NCI-H2107 treated with DMSO at 0.1 percent for 48 hours (cell line): ENCODE data around the gene STYK1.
"Not testable (repeated sequence)": the region's sequence is repeated elsewhere in the genome, so short reads cannot be mapped to it uniquely, and the experiment has no call there.

Source experiments
- DNase-seq: peaks from one replicate; lab custom pipeline; 2025; ENCODE audit not compliant: unreplicated experiment; lab: John Stamatoyannopoulos, UW

The STYK1 gene

DNA sequence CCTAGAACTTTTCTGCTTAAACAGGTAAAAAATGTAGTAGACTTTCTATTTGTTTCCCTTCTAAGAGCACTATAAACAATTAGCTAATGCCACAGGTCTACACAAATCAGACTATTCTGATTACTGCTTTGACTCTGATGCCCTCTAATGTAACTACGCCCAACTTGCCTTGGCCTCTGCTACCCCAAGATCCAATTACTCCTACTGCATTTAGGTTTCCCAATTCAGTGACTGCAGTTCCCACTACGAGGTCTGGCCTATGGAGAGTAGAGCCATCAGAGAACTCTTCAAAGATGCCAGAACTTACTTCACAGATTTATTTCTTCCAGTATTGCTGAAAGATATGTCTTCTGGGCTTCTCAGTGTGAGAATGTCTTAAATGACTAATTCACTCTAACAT is 15.3 kb upstream of the STYK1 start:
- DNase-seq, result no peak

DNA sequence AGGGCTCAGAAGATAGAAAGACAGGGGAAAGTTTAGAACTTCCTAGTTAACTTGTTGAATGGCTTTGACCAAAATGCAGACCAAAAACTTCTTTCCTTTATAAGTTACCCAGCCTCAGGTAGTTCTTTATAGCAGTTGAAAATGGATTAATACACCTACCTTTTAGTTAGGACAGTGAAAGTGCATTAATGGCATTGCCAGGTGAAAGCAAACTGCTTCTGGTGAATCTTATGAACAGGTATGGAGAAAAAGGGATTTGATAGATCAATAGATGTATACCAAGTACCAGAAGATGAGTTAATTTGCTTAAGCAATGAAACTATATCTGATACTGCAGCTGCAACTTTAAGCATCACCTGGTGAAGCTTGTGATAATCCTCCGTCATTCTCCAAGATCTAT is 14.2 kb upstream of the STYK1 start:
- DNase-seq, result no peak

DNA sequence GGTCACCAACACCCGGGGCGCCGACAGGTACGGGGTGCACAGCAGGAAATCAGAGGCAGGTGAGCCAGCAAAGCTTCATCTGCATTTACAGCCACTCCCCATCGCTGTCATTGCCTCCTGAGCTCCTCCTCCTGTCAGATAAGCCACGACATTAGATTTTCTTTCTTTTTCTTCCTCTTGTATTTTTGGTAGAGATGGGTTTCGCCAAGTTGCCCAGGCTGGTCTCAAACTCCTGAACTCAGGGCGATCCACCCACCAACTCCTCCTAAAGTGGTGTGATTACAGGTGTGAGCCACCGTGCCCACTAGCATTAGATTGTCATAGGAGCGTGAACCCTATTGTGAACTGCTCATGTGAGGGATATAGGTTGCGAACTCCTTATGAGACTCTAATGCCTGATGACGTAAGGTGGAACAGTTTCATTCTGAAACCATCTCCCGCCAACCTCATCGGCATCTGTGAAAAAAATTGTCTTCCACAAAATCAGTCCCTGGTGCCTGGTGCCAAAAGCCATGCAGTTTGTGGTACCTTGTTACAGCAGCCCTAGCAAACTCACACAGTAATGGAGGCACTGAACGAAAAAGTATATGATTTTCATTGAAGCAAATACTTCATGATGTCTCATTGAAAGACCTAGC is 1.5 kb downstream of the STYK1 start:
- no peak for DNase-seq

DNA sequence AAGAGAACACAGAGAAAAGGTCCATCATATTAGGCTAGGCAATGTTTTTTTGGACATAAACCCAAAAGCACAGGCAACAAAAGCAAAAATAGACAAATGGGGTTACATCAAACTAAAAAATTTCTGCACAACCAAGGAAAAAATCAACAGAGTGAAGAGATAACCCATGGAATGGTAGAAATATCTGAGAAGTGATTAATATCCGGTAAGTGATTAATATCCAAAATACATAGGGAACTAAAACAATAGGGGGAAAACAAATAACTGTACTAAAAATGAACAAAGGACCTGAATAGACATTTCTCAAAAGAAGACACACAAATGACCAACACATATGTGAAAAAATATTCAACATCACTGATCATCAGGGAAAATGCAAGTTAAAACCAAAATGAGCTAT is 4.3 kb downstream of the STYK1 start:
- DNase-seq, result no peak

DNA sequence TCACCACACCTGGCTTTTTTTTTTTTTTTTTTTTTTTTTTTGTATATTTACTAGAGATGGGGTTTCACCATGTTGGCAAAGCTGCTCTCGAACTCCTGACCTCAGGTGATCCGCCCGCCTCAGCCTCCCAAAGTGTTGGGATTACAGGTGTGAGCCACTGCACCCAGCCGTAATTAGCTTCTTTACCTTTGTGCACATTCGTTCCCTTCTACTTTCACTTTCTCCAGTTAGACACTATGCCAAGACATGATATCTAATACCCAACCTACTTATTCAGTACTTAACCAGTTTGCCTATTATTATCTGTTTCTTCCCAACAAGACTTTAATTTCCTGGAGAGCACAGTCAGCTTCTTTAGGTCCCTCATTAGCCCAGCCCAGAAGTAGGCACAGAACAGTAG is 5.3 kb downstream of the STYK1 start:
- DNase-seq, result peak; percentile 58

DNA sequence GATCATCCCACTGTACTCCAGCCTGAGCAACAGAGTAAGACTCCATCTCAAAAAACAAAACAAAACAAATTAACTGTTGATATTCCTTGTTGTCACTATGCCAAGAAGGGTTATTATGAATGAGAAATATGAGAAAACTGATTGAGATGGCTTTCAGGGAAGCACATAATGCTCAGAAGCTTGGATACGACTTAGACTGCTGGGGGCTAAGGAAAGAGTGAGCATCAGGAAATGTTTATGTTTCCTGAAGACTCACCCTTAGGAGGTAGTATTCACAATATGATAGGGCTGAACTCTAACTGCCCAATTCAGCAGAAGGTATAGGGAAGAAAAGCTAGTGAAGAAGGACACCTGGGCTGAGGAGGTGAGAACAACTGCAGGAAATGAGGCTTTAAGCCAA is 6.3 kb downstream of the STYK1 start:
- DNase-seq, result no peak

DNA sequence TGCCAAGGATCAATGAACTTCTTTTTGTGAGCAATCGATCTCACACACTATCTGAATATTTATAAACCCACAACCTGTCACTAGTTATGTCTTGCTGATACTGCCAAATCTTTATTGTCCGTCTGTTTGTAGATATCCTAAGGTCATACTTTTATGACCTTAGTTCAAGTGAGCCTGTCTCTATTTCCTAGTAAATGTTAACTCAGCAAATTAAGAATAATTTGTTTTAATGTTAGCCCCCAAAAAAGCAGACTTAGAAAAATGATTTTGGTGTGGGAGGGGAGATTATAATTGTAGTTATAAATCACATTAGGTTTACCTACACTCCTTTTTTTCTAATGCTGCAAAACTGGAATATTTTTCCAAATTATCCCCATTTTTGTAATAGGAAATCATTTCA is 9.4 kb downstream of the STYK1 start:
- no peak for DNase-seq

DNA sequence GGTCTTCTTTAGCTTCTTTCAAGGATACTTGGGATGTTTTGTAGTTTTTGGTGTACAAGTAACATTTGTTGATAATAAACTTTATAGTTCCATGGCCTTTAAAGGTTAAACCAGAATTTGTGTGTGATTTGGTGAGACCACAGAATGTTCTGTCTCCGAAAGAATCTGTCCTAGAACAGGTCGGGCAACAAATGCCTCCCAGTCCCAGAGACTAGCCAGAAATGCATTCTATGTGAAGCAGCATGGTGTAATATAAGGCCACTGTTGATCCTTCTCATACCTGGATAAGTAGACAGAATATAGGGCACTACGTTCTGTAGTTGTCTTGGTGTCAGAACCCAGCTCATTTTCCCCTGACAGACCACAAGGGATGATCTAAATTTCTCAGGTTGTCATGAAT is 10.0 kb downstream of the STYK1 start:
- DNase-seq, result no peak

DNA sequence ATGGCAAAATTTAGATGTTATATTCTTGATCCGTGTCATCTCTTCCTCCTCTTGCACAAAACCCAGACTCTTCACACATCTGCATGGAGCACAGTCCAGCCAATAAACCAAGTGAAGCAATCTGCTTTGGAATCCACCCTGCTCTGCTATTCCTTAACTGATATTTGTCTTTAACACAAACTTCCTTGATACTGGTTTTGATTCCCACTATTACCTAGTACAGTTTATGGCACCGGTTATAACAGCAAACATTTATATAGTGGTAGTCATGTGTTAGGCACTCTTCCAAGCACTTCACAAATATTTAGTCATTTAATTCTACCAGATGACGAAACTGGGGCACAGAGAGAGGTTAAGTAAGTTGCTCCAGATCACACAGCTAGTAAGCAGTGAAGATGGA is 12.5 kb downstream of the STYK1 start:
- no peak for DNase-seq

DNA sequence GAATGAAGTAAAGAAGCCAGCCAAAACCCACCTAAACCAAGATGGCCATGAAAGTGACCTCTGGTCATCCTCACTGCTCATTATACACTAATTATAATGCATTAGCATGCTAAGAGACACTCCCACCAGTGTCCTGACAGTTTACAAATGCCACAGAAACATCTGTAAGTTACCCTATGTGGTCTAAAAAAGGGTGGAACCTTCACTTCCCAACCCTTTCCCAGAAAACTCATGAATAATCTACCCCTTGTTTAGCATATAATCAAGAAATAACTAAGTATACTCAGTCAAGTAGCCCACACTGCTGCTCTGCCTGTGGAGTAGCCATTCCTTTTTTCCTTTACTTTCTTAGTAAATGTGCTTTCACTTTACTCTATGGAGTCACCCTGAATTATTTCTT is 19.8 kb downstream of the STYK1 start:
- DNase-seq, result no peak

DNA sequence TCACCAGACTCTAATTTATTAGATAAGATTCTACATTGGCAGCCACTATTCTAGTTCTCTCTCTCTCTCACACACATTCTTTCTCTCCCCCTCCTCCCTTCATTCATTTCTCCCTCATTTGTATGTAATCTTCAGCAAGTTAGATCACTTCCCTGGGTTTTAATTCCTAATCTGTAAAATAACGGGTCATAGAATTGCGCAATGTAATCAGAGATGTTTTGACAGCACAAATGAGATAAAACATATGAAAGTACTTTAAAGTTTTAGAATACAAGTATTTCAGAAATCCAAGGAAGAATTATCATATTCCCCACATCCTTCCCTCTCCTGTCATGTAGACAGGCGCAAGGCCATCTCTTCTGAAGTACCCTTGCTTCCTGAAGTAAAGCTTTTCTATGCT is 21.7 kb downstream of the STYK1 start:
- DNase-seq, result no peak

DNA sequence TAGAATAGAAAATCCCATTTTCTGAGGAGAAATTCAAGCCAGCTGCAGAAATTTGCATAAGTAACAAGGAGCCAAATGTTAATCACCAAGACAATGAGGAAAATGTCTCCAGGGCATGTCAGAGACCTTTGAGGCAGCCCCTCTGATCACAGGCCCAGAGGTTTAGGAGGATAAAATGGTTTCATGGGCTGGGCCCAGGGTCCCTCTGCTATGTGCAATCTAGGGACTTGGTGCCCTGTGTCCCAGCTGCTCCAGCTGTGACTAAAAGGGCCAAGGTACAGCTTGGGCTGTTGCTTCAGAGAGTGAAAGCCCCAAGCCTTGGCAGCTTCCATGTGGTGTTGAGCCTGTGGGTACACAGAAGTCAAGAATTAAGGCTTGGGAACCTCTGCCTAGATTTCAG is 27.3 kb downstream of the STYK1 start:
- not testable (repeated sequence) for DNase-seq

DNA sequence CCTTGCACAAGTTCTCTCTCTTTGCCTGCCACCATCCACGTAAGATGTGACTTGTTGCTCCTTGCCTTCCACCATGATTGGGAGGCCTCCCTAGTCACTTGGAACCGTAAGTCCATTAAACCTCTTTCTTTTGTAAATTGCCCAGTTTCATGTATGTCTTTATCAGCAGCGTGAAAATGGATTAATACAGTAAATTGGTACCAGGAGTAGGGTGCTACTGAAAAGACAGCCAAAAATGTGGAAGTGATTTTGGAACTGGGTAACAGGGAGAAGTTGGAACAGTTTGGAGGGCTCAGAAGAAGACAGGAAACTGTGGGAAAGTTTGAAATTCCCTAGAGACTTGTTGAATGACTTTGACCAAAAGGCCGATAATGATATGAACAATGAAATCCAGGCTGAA is 27.9 kb downstream of the STYK1 start:
- DNase-seq, result no peak

DNA sequence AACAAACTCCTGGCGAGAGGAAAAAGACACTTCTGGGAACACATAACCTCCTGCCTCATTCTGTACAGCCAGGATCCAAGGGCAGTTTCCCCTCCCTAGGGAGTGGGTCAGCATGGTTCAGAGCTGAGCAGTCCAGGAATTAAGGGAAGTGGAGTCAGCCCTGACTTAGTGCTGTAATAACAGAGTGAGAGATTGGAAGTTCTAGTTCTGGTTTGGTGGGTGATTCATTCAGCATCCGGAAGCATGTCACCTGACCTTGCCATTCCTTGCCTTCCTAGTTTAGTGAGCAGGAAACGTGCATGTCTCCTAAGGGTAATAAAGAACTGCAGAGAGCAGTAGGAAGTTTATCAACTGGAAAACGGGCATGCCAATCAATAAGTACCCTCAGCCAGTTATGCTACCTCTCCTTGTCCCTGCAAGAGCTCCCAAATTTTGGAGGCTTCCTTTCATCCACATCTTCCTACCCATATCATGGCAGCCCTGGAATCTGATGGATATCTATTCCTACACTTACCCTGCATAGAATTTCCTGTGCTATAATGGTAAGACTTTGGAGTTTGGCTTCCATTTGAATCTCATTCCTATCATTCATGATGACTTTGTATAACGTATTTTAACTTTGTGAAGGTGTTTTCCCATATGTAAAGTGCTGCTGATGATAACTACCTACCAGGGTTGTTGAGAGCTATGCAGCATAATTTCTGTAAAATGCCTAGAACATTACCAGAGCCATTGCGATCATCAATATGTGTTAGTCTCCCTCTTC is 31.9 kb downstream of the STYK1 start:
- DNase-seq, result no peak

DNA sequence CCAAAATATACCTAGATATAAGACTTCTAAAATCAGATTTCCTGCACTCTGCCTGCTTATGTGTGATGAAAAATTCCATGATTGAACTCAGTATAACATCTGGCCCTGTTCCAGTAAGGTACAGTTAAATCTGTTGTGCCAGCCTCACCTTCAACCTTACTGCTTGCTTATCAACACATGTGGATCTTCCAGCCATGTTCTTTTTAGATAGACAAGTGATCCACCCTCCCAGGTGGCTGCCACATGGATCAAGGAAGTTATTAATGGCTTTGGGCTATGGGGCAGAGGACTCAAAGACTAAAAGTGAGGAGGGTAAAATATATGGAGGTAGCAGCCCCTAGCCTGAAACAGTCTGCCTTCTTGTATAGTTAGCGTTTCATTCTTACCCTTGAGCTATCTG is 35.1 kb downstream of the STYK1 start:
- DNase-seq, result no peak

DNA sequence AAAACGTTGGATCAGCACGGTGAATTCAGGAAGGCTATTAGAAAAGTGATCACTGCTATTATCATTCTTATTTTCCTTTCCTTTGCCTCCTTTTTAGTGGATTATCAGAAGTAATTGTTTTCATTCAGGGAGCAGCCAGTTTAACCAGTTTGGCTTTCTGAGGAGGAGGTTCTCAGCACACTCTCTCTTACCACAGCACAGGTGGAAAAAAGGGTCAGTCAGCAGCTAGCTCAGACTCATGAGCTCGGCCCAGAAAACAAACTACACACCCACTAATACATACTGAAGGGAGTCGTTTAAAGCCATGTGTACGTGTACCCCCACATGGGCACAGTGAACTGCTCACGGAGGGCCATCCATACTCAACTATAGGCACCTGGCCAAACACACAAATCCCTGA is 37.2 kb downstream of the STYK1 start:
- DNase-seq, result no peak

DNA sequence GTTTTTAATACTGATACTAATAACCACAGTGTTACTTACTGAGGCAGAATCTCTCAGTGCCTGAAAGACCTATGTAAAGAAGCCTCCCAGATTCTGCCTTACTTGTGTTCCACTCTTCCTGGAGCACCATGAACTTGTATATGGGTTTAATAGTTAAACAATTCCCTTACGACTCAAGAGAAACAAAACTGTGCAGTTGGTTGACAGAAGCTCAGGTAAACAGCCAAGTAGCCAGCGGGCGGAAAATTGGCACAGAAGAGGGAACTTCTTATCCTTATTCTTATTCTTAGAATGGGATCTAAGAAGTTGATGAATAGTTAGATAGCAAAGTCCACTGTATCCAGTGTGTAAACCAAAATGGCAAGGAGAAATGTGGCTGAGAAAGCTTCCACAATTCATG is 37.7 kb downstream of the STYK1 start:
- no peak for DNase-seq

DNA sequence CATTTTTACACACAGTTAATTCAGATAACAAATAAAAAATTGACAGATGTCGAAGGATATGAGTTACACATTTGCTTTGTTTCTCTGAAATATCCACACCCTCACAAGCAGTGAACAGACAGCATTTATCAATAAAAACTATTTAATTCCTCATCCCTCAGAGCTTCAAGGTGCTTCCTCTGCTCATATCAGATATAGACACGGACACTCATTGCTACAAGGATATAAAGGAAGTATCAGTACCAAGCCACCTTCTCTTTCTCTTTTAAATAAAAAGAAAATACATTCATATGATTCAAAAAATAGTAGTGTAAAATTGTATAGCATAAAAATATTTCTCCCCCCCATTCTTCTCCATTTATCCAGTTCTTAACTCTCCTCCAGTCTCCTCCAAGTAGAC is 38.5 kb downstream of the STYK1 start:
- DNase-seq, result no peak

DNA sequence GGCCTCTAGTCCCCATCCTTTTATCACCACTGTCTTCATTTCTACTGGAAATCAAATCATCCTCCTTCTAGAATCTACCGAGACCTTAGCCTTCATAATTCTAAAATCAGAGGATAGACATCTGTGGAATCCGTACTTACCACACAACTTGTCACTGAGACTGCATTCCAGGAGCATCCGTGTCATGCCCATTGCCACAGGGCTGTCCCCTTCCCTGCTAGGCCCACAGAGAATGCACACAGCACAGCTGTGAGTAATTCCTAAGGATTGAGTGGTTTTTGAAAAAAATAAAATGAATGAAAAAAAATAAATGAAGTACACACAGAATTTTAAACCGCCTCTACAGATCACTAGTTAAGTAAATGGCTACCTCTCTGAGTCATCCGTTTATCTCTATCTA is 39.4 kb downstream of the STYK1 start:
- no peak for DNase-seq

DNA sequence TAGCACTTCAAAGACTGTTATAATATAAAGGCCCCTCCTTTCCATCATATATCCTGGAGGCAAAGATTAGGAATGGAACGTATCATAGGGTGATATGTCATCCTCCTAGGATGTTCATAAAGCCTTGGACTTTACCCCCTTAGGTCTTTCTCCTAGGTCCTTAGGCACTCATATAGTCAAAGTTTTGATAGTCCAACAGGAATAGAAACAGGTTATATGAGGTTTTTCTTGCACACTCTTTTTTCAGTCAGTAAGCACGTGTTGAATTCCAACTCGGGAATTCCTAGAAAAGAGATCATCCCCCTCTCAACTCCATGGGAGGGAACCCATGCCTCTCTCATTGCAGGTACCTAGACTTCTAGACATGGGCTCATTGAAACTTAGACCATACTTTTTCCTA is 40.3 kb downstream of the STYK1 start:
- no peak for DNase-seq

DNA sequence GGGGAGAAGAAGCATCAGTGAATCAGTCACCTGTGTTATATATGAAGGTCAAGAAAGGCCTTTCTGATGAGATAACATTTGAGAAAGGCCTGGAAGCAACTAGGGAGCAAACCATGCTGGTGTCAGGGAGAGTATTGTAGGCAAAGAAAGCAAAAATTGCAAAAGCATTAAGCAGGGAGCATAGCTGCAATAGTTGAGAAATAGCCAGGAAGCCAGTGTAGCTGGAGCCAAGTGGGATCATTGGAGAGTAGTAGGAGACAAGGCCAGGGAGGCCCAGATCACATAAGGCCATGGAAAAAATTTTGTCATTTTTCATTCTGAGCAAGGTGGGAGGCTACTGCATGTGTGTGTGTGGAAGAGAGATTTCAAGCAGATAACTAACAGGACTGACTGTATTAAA is 41.6 kb downstream of the STYK1 start:
- DNase-seq, result no peak

DNA sequence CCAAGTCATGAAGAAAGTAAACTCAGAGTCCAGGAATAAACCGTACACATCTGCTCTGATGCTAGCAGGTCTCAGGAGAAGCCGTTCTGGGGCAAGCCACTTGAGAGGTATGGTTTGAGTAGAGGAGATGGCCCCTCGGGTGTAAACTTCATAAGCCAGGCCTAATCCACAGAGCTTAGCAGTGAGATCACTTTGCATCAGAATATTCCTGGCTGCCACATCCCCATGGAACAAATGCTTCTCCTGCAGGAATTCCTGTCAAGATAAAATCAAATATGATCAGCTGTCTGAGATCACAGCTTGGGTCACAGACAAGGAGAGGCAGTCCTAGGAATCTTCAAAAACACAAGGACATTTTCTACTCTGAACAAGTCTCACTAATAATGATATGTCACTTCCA is 49.2 kb downstream of the STYK1 start:
- DNase-seq, result no peak

DNA sequence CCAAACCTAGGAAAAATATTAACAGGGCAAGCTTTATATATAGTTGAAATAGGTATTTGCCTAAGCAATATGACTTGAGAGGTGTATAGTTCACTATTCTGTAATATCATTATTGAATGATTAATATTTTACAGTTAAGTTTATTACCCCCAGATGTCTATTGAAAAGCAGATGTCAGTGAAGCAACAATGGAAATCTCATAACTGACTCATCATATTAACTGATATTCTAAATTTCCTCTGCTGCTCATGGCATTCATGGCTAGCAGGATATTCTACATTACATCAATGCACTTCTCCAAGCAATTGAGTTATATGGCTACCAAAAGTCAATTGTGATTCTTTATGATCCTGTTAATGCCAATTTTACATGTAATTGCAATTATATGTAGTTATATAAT is 50.7 kb downstream of the STYK1 start:
- DNase-seq, result no peak
